ENCODE data around the gene OXGR1.

The OXGR1 gene

GRCh38 chr13:97004886-97005285, 10.6 kb upstream of the OXGR1 start:
- Histone ChIP-seq H3K79me2 (ENCODE audit: low read length) (no peaks in the 10 kb centered on the region), H3F3A (ENCODE audit: insufficient read depth, low read length) (no peaks in the 10 kb centered on the region), H2AFZ (ENCODE audit: low read length) (no peak overlapping the region), H3K9ac (ENCODE audit: low read length) (no peak overlapping the region), H3K9me3 (replicated peaks; ENCODE audit: insufficient read depth, low read length) (no peaks in the 10 kb centered on the region), H3K27me3 (replicated peaks; ENCODE audit: insufficient read depth, low read length) (no peaks in the 10 kb centered on the region), H4K20me1 (ENCODE audit: insufficient read depth, low read length) (no peaks in the 10 kb centered on the region), H3K4me1 (ENCODE audit: low read length) (no peaks in the 10 kb centered on the region), H3K36me3 (replicated peaks; ENCODE audit: insufficient read depth, low read length) (no peaks in the 10 kb centered on the region), H3K9me2 (replicated peaks; ENCODE audit: insufficient read depth, low read length) (no peaks in the 10 kb centered on the region), H3K4me3 (ENCODE audit: low read length) (no peak overlapping the region), H3K27ac (ENCODE audit: low read length) (no peak overlapping the region), H3K4me2 (ENCODE audit: low read depth, low read length) (no peak overlapping the region)
- TF ChIP-seq, protein P1, sequence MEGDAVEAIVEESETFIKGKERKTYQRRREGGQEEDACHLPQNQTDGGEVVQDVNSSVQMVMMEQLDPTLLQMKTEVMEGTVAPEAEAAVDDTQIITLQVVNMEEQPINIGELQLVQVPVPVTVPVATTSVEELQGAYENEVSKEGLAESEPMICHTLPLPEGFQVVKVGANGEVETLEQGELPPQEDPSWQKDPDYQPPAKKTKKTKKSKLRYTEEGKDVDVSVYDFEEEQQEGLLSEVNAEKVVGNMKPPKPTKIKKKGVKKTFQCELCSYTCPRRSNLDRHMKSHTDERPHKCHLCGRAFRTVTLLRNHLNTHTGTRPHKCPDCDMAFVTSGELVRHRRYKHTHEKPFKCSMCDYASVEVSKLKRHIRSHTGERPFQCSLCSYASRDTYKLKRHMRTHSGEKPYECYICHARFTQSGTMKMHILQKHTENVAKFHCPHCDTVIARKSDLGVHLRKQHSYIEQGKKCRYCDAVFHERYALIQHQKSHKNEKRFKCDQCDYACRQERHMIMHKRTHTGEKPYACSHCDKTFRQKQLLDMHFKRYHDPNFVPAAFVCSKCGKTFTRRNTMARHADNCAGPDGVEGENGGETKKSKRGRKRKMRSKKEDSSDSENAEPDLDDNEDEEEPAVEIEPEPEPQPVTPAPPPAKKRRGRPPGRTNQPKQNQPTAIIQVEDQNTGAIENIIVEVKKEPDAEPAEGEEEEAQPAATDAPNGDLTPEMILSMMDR (IDR thresholded peaks at IDR 0.05; ENCODE audit: low read length), result no peak
- TF ChIP-seq EZH2 (optimal IDR thresholded peaks at IDR 0.05; ENCODE audit: low read depth, low read length), result no peak
- TF ChIP-seq EZH2phosphoT487 (IDR thresholded peaks at IDR 0.05; ENCODE audit: low read length), result no peak
- DNase-seq, result no peak

GRCh38 chr13:97004096-97004876, 10.0 kb upstream of the OXGR1 start:
- DNase-seq, result no peak
- Histone ChIP-seq H3K36me3 (replicated peaks; ENCODE audit: insufficient read depth, low read length) (no peaks in the 10 kb centered on the region), H3K9me3 (replicated peaks; ENCODE audit: insufficient read depth, low read length) (no peaks in the 10 kb centered on the region), H2AFZ (ENCODE audit: low read length) (no peak overlapping the region), H3K9me2 (replicated peaks; ENCODE audit: insufficient read depth, low read length) (no peaks in the 10 kb centered on the region), H3K27ac (ENCODE audit: low read length) (no peak overlapping the region), H3K4me3 (ENCODE audit: low read length) (no peak overlapping the region), H3K4me2 (ENCODE audit: low read depth, low read length) (no peak overlapping the region), H3K27me3 (replicated peaks; ENCODE audit: insufficient read depth, low read length) (no peaks in the 10 kb centered on the region), H3K4me1 (ENCODE audit: low read length) (no peaks in the 10 kb centered on the region), H4K20me1 (ENCODE audit: insufficient read depth, low read length) (no peaks in the 10 kb centered on the region), H3F3A (ENCODE audit: insufficient read depth, low read length) (no peaks in the 10 kb centered on the region), H3K9ac (ENCODE audit: low read length) (no peak overlapping the region), H3K79me2 (ENCODE audit: low read length) (no peaks in the 10 kb centered on the region)
- TF ChIP-seq EZH2 (optimal IDR thresholded peaks at IDR 0.05; ENCODE audit: low read depth, low read length) (no peak), EZH2phosphoT487 (IDR thresholded peaks at IDR 0.05; ENCODE audit: low read length) (no peak)
- TF ChIP-seq, protein P1 (IDR thresholded peaks at IDR 0.05; ENCODE audit: low read length), result no peak

DNA sequence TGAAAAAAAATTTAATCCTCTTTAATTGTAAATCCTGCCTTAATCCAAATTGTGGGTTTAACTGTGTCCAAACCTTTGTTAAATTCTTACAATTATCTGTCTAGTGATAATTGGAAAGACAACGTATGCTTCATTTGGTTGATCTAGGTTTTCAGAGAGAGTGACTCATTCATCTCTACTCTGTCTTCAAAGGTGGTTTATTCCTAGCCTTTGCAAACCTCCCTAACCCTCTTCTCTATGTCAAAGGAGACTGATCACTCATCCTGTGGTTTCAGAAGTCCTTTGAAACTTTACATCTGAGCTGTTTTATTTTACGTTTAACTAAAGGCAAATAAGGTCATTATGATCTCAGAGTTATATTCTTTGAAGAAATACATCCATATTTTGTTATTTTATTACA, 8.8 kb upstream of the OXGR1 start:
- Histone ChIP-seq H2AFZ (ENCODE audit: low read length) (no peak overlapping the region), H3K36me3 (replicated peaks; ENCODE audit: insufficient read depth, low read length) (no peaks in the 10 kb centered on the region), H3K27me3 (replicated peaks; ENCODE audit: insufficient read depth, low read length) (no peaks in the 10 kb centered on the region), H3K27ac (ENCODE audit: low read length) (no peak overlapping the region), H3K79me2 (ENCODE audit: low read length) (no peaks in the 10 kb centered on the region), H3K9me2 (replicated peaks; ENCODE audit: insufficient read depth, low read length) (no peaks in the 10 kb centered on the region), H3K4me2 (ENCODE audit: low read depth, low read length) (no peak overlapping the region), H3K4me3 (ENCODE audit: low read length) (no peak overlapping the region), H3K9ac (ENCODE audit: low read length) (no peak overlapping the region), H3K4me1 (ENCODE audit: low read length) (no peaks in the 10 kb centered on the region), H4K20me1 (ENCODE audit: insufficient read depth, low read length) (no peaks in the 10 kb centered on the region), H3F3A (ENCODE audit: insufficient read depth, low read length) (no peaks in the 10 kb centered on the region), H3K9me3 (replicated peaks; ENCODE audit: insufficient read depth, low read length) (no peaks in the 10 kb centered on the region)
- TF ChIP-seq EZH2phosphoT487 (IDR thresholded peaks at IDR 0.05; ENCODE audit: low read length), result no peak
- TF ChIP-seq EZH2 (optimal IDR thresholded peaks at IDR 0.05; ENCODE audit: low read depth, low read length), result no peak
- TF ChIP-seq, protein P1 (IDR thresholded peaks at IDR 0.05; ENCODE audit: low read length), result no peak
- no peak for DNase-seq

Measured in MM.1S (cell line).